CD8-positive, alpha-beta memory T cell (primary cell): ENCODE measurements around the gene EEFSEC. TPM values are rescaled to one million over a fixed set of nuclear protein-coding genes. Genes with fewer than 3 reads are reported as not detected.

Experiments used
- CTCF ChIA-PET: fragments of 350-600 bp; sonication (Branson Sonifier 250); formaldehyde crosslinking; loops from one replicate; lab custom pipeline; 2021; ENCODE audit warnings: antibody characterized with exemption; lab: Charles Lee
- POLR2A ChIA-PET: fragments of 350-600 bp; sonication (Branson Sonifier 250); formaldehyde crosslinking; loops from one replicate; lab custom pipeline; 2021; ENCODE audit warnings: antibody characterized with exemption; lab: Charles Lee
- DNase-seq, 5 donors: peaks; one replicate each; pipeline versions ENCODE4 v3.0.0 to v3.0.0-alpha.2; 2020 to 2022; ENCODE audit warnings: mixed read lengths in 1 of 5
- H3K27ac ChIP-seq: one replicate; pipeline ENCODE4 v1.7.0; 2013; ENCODE audit warnings: low read depth, mild to moderate bottlenecking, low read length, moderate library complexity
- H3K27me3 ChIP-seq: 2 replicates; pipeline ENCODE4 v1.7.0; 2013; ENCODE audit warnings: low read length, mild to moderate bottlenecking; ENCODE audit not compliant: insufficient read depth, poor library complexity, severe bottlenecking
- H3K36me3 ChIP-seq: 2 replicates; pipeline ENCODE4 v1.7.0; 2013; ENCODE audit warnings: mild to moderate bottlenecking, low read length, moderate library complexity; ENCODE audit not compliant: insufficient read depth
- H3K4me1 ChIP-seq: 2 replicates; pipeline ENCODE4 v1.7.0; 2013; ENCODE audit warnings: mild to moderate bottlenecking, low read length, moderate library complexity; ENCODE audit not compliant: insufficient read depth
- H3K4me3 ChIP-seq: 2 replicates; pipeline ENCODE4 v1.7.0; 2013; ENCODE audit warnings: mild to moderate bottlenecking, low read length
- H3K9me3 ChIP-seq: 2 replicates; pipeline ENCODE4 v1.7.0; 2013; ENCODE audit warnings: mild to moderate bottlenecking, low read length
- H3K27ac Mint-ChIP-seq, 8 donors: one replicate each; pipeline ENCODE4 v1.8.0; 2020 to 2021; ENCODE audit warnings: mixed read lengths in 8 of 8, mild to moderate bottlenecking in 6 of 8, inconsistent platforms in 3 of 8, moderate library complexity in 3 of 8
- H3K27me3 Mint-ChIP-seq, 2 donors: one replicate each; pipeline ENCODE4 v1.8.0; 2020 to 2021; ENCODE audit warnings: mixed read lengths in 2 of 2, mild to moderate bottlenecking in 1 of 2, moderate library complexity in 1 of 2
- H3K36me3 Mint-ChIP-seq, 3 donors: one replicate each; pipeline ENCODE4 v1.8.0; 2020 to 2021; ENCODE audit warnings: mixed read lengths in 3 of 3, inconsistent platforms in 1 of 3, mild to moderate bottlenecking in 1 of 3
- H3K4me1 Mint-ChIP-seq, 3 donors: one replicate each; pipeline ENCODE4 v1.8.0; 2020 to 2021; ENCODE audit warnings: mixed read lengths in 3 of 3, inconsistent platforms in 1 of 3, mild to moderate bottlenecking in 1 of 3
- H3K4me3 Mint-ChIP-seq, 7 donors: one replicate each; pipeline ENCODE4 v1.8.0; 2020 to 2021; ENCODE audit warnings: mixed read lengths in 7 of 7, mild to moderate bottlenecking in 6 of 7, moderate library complexity in 4 of 7, inconsistent platforms in 2 of 7
- H3K9me3 Mint-ChIP-seq, 5 donors: one replicate each; pipeline ENCODE4 v1.8.0; 2020 to 2022; ENCODE audit warnings: mixed read lengths in 5 of 5, mild to moderate bottlenecking in 3 of 5, moderate library complexity in 2 of 5, inconsistent platforms in 1 of 5
- polyA plus RNA-seq: library from polyadenylated mRNA; unstranded; fragments of 300-500 nt; fragmentation: Illumina TruSeq; gene quantifications from one replicate; pipeline ENCODE4 v1.2.3, GENCODE V29; 2021
- total RNA-seq, 2 experiments: library from RNA; stranded (reverse); gene quantifications; one replicate each; pipeline ENCODE4 v1.2.3, GENCODE V29; 2021

The EEFSEC gene
- total and polyA plus RNA-seq, 3 experiments from 2014 or later = 20.4 to 28.6 (median 21.8) TPM

- Histone ChIP-seq H3K4me3 (no peak overlapping the region), H3K4me1 (no peaks in the 10 kb centered on the region), H3K36me3 (no peaks in the 10 kb centered on the region), H3K27ac (no peak overlapping the region), H3K9me3 (no peaks in the 10 kb centered on the region), H3K27me3 (no peaks in the 10 kb centered on the region)
- ChIA-PET CTCF (interaction anchor here (1.0 kb wide), 1 partner anchor 8 kb away, joined by 3 read pairs; no protein-coding TSS in a partner anchor), POLR2A (no interaction called here)
- H3K27ac Mint-ChIP-seq = no peak overlapping the region
- no peak for DNase-seq
- H3K27me3 Mint-ChIP-seq = no peaks in the 10 kb centered on the region
- peaks cover 0 to 3% (median 3%) of the 10 kb centered on the region in 3 donors for H3K4me1 Mint-ChIP-seq
- H3K36me3 Mint-ChIP-seq = peaks cover 0 to 28% (median 0%) of the 10 kb centered on the region in 3 donors
- no peak overlapping the region for H3K4me3 Mint-ChIP-seq
- no peaks in the 10 kb centered on the region for H3K9me3 Mint-ChIP-seq
These were observed 125.7 kb downstream of the EEFSEC start for GRCh38 chr3:128278761-128279600.

- no peak for DNase-seq
- no peak overlapping the region for H3K4me3 Mint-ChIP-seq
- H3K27me3 Mint-ChIP-seq = no peaks in the 10 kb centered on the region
- H3K9me3 ChIP-seq = no peaks in the 10 kb centered on the region
- no peaks in the 10 kb centered on the region for H3K9me3 Mint-ChIP-seq
- CTCF ChIA-PET = interaction anchor here (1.1 kb wide), 1 partner anchor 10 kb away, joined by 3 read pairs; no protein-coding TSS in a partner anchor
- H3K4me1 Mint-ChIP-seq = peaks cover 0 to 3% (median 3%) of the 10 kb centered on the region in 3 donors
- H3K4me1 ChIP-seq = no peaks in the 10 kb centered on the region
- H3K36me3 ChIP-seq = no peaks in the 10 kb centered on the region
- POLR2A ChIA-PET = no interaction called here
- no peaks in the 10 kb centered on the region for H3K27me3 ChIP-seq
- H3K27ac ChIP-seq = no peak overlapping the region
- no peak overlapping the region for H3K27ac Mint-ChIP-seq
- no peak overlapping the region for H3K4me3 ChIP-seq
- peaks cover 0 to 27% (median 0%) of the 10 kb centered on the region in 3 donors for H3K36me3 Mint-ChIP-seq
These were observed 126.3 kb downstream of the EEFSEC start for GRCh38 chr3:128279601-128279880.

- Mint-ChIP-seq H3K27me3 (no peaks in the 10 kb centered on the region), H3K36me3 (peaks cover 0 to 31% (median 3%) of the 10 kb centered on the region in 3 donors), H3K27ac (no peak overlapping the region), H3K9me3 (no peaks in the 10 kb centered on the region), H3K4me1 (peaks cover 0 to 3% (median 3%) of the 10 kb centered on the region in 3 donors), H3K4me3 (no peak overlapping the region)
- no peaks in the 10 kb centered on the region for H3K27me3 ChIP-seq
- no peak for DNase-seq
- H3K27ac ChIP-seq = no peak overlapping the region
- ChIA-PET POLR2A (no interaction called here), CTCF (interaction anchor here (1.1 kb wide), 1 partner anchor 11 kb away, joined by 3 read pairs; no protein-coding TSS in a partner anchor)
- H3K4me1 ChIP-seq = no peaks in the 10 kb centered on the region
- no peaks in the 10 kb centered on the region for H3K9me3 ChIP-seq
- H3K36me3 ChIP-seq = no peaks in the 10 kb centered on the region
- H3K4me3 ChIP-seq = no peak overlapping the region
These were observed 127.3 kb downstream of the EEFSEC start for GRCh38 chr3:128280481-128281052.

- DNase-seq = no peak
- ChIA-PET CTCF (no interaction called here), POLR2A (no interaction called here)
- Histone ChIP-seq H3K27me3 (no peaks in the 10 kb centered on the region), H3K4me1 (no peaks in the 10 kb centered on the region), H3K27ac (no peak overlapping the region), H3K36me3 (no peaks in the 10 kb centered on the region), H3K4me3 (no peak overlapping the region), H3K9me3 (no peaks in the 10 kb centered on the region)
- no peak overlapping the region for H3K27ac Mint-ChIP-seq
- no peaks in the 10 kb centered on the region for H3K9me3 Mint-ChIP-seq
- peaks cover 0 to 33% (median 5%) of the 10 kb centered on the region in 3 donors for H3K36me3 Mint-ChIP-seq
- H3K27me3 Mint-ChIP-seq = no peaks in the 10 kb centered on the region
- H3K4me1 Mint-ChIP-seq = peaks cover 0 to 3% (median 3%) of the 10 kb centered on the region in 3 donors
- H3K4me3 Mint-ChIP-seq = no peak overlapping the region
These were observed 127.8 kb downstream of the EEFSEC start for GRCh38 chr3:128281056-128281455.

GRCh38 chr3:128281461-128282367, 128.4 kb downstream of the EEFSEC start:
- Histone ChIP-seq H3K27me3 (no peaks in the 10 kb centered on the region), H3K36me3 (no peaks in the 10 kb centered on the region), H3K27ac (no peak overlapping the region), H3K4me3 (no peak overlapping the region), H3K9me3 (no peaks in the 10 kb centered on the region), H3K4me1 (no peaks in the 10 kb centered on the region)
- no peak overlapping the region for H3K4me3 Mint-ChIP-seq
- peaks cover 0 to 33% (median 5%) of the 10 kb centered on the region in 3 donors for H3K36me3 Mint-ChIP-seq
- no peaks in the 10 kb centered on the region for H3K9me3 Mint-ChIP-seq
- POLR2A ChIA-PET = no interaction called here
- no peaks in the 10 kb centered on the region for H3K4me1 Mint-ChIP-seq
- DNase-seq = no peak
- no peak overlapping the region for H3K27ac Mint-ChIP-seq
- CTCF ChIA-PET = no interaction called here
- no peaks in the 10 kb centered on the region for H3K27me3 Mint-ChIP-seq

- H3K4me3 ChIP-seq = no peak overlapping the region
- H3K4me1 Mint-ChIP-seq = peaks cover 0 to 2% (median 0%) of the 10 kb centered on the region in 3 donors
- H3K4me1 ChIP-seq = no peaks in the 10 kb centered on the region
- no peaks in the 10 kb centered on the region for H3K9me3 ChIP-seq
- no peak overlapping the region for H3K27ac Mint-ChIP-seq
- H3K9me3 Mint-ChIP-seq = peaks cover 0 to 2% (median 0%) of the 10 kb centered on the region in 5 donors
- H3K36me3 ChIP-seq = no peaks in the 10 kb centered on the region
- no peak overlapping the region for H3K27ac ChIP-seq
- peaks cover 0 to 40% (median 8%) of the 10 kb centered on the region in 3 donors for H3K36me3 Mint-ChIP-seq
- CTCF ChIA-PET = no interaction called here
- POLR2A ChIA-PET = no interaction called here
- H3K27me3 ChIP-seq = no peaks in the 10 kb centered on the region
- no peaks in the 10 kb centered on the region for H3K27me3 Mint-ChIP-seq
- no peak for DNase-seq
- H3K4me3 Mint-ChIP-seq = no peak overlapping the region
These were observed 129.3 kb downstream of the EEFSEC start for GRCh38 chr3:128282380-128283196.

- Histone ChIP-seq H3K36me3 (no peaks in the 10 kb centered on the region), H3K4me3 (no peak overlapping the region), H3K27me3 (no peaks in the 10 kb centered on the region), H3K27ac (no peak overlapping the region), H3K9me3 (no peaks in the 10 kb centered on the region), H3K4me1 (no peaks in the 10 kb centered on the region)
- Mint-ChIP-seq H3K27ac (peak overlapping the region in 1 of 8 donors; percentile 84), H3K27me3 (no peaks in the 10 kb centered on the region), H3K4me1 (peaks cover 0 to 2% (median 0%) of the 10 kb centered on the region in 3 donors), H3K36me3 (peaks cover 0 to 42% (median 8%) of the 10 kb centered on the region in 3 donors), H3K4me3 (no peak overlapping the region), H3K9me3 (peaks cover 0 to 2% (median 0%) of the 10 kb centered on the region in 5 donors)
- CTCF ChIA-PET = no interaction called here
- POLR2A ChIA-PET = no interaction called here
- DNase-seq = no peak
These were observed 130.1 kb downstream of the EEFSEC start for GRCh38 chr3:128283421-128283820.
